Gastroesophageal sphincter (tissue), 4 donors: ENCODE measurements around the gene SLC6A9. TPM values are rescaled to one million over a fixed set of nuclear protein-coding genes. Genes with fewer than 3 reads are reported as not detected.

Source experiments
- ATAC-seq: fragments of 150-250 bp; one replicate; pipeline ENCODE4 v1.9.1; 2016; ENCODE audit warnings: mild to moderate bottlenecking, moderate library complexity
- H3K27ac ChIP-seq, 4 donors: fragments of 200-600 bp; sonication (generic) in 3 of 4; 1 replicate in 3 of 4; 2 replicates in 1 of 4; pipeline ENCODE4 v1.5.1; 2016 to 2019
- H3K27me3 ChIP-seq: fragments of 200-600 bp; sonication (generic); one replicate; pipeline ENCODE4 v1.5.1; 2019
- H3K36me3 ChIP-seq, 2 donors: fragments of 200-600 bp; sonication (generic); one replicate each; pipeline ENCODE4 v1.5.1; 2019; ENCODE audit warnings: control low read depth in 1 of 2
- H3K4me1 ChIP-seq, 3 donors: fragments of 200-600 bp; sonication (generic); 1 replicate in 2 of 3; 2 replicates in 1 of 3; pipeline ENCODE4 v1.5.1; 2016 to 2019; ENCODE audit warnings: control low read depth in 2 of 3
- H3K4me3 ChIP-seq, 2 donors: fragments of 200-600 bp; sonication (generic); one replicate each; pipeline ENCODE4 v1.5.1; 2019; ENCODE audit warnings: mild to moderate bottlenecking in 1 of 2, moderate library complexity in 1 of 2
- H3K9me3 ChIP-seq, 3 donors: fragments of 200-600 bp; sonication (generic); one replicate each; pipeline ENCODE4 v1.5.1; 2017 to 2019; ENCODE audit warnings: control low read depth in 2 of 3
- CTCF ChIP-seq, 4 experiments: fragments of 200-600 bp in 2 of 4; fragments of 450-650 bp in 2 of 4; sonication (generic) in 1 of 4; IDR thresholded peaks; one replicate each; pipeline ENCODE4 v1.5.1; 2017 to 2019; ENCODE audit warnings: antibody characterized with exemption in 4 of 4, mild to moderate bottlenecking in 2 of 4, moderate library complexity in 2 of 4
- EP300 ChIP-seq: sonication (generic); formaldehyde crosslinking; IDR thresholded peaks from one replicate; pipeline ENCODE4 v1.6.1; 2017; ENCODE audit warnings: antibody characterized with exemption, mild to moderate bottlenecking
- POLR2A ChIP-seq, 2 donors: fragments of 450-650 bp; IDR thresholded peaks; one replicate each; pipeline ENCODE4 v1.6.1; 2017; ENCODE audit warnings: antibody characterized with exemption in 2 of 2, mild to moderate bottlenecking in 2 of 2, moderate library complexity in 1 of 2
- POLR2AphosphoS5 ChIP-seq: sonication (generic); formaldehyde crosslinking; IDR thresholded peaks from one replicate; pipeline ENCODE4 v1.6.1; 2017; ENCODE audit warnings: antibody characterized with exemption
- WGBS, 2 donors: methylation state at CpG; one replicate each; pipeline ENCODE4 v1.1.5; 2018; ENCODE audit warnings: low coverage in 1 of 2; 5-methylcytosine and 5-hydroxymethylcytosine counted together
- total RNA-seq, 4 donors: library from RNA; depleted of rRNA; stranded (reverse); fragments of >200 nt; gene quantifications; one replicate each; pipeline ENCODE4 v1.1.0, GENCODE V29; 2016

Gene SLC6A9
- total RNA-seq, 4 donors from 2014 or later, result 1.8 to 14.2 (median 7.5) TPM

- Histone ChIP-seq H3K9me3 (no peaks in the 10 kb centered on the region), H3K27ac (no peak overlapping the region), H3K4me3 (no peak overlapping the region), H3K27me3 (no peaks in the 10 kb centered on the region), H3K36me3 (peaks cover 0 to 99% of the 10 kb centered on the region in 2 donors), H3K4me1 (no peaks in the 10 kb centered on the region)
- ATAC-seq, result no peak
- no peak for TF ChIP-seq POLR2A (IDR thresholded peaks at IDR 0.05)
- no peak for TF ChIP-seq EP300
- no peak for TF ChIP-seq POLR2AphosphoS5
- no peak for TF ChIP-seq CTCF (IDR thresholded peaks at IDR 0.05)
- 86% methylated on average over 8 of the region's 8 CpGs; no CpG with 5 or more reads in 1 of the 2 donors for WGBS, 2 donors
These were observed 70.5 kb downstream of the SLC6A9 start for GRCh38 chr1:43960798-43961197.

GRCh38 chr1:43958351-43959255 is 72.7 kb downstream of the SLC6A9 start:
- Histone ChIP-seq H3K27me3 (no peaks in the 10 kb centered on the region), H3K9me3 (no peaks in the 10 kb centered on the region), H3K4me1 (no peaks in the 10 kb centered on the region), H3K4me3 (no peak overlapping the region), H3K36me3 (peaks cover 0 to 77% of the 10 kb centered on the region in 2 donors), H3K27ac (no peak overlapping the region)
- ATAC-seq, result no peak
- TF ChIP-seq POLR2A (IDR thresholded peaks at IDR 0.05), result no peak
- no peak for TF ChIP-seq EP300
- TF ChIP-seq CTCF (IDR thresholded peaks at IDR 0.05), result no peak
- TF ChIP-seq POLR2AphosphoS5, result no peak
- 63 to 87% methylated on average over 6 to 7 of the region's 9 CpGs for WGBS, 2 donors

- Histone ChIP-seq H3K27ac (no peak overlapping the region), H3K27me3 (no peaks in the 10 kb centered on the region), H3K4me1 (no peaks in the 10 kb centered on the region), H3K9me3 (no peaks in the 10 kb centered on the region), H3K4me3 (no peak overlapping the region), H3K36me3 (peaks cover 0 to 66% of the 10 kb centered on the region in 2 donors)
- ATAC-seq, result no peak
- WGBS, 2 donors, result 85 to 89% methylated on average over 3 to 5 of the region's 7 CpGs
- TF ChIP-seq CTCF (IDR thresholded peaks at IDR 0.05) (no peak), EP300 (no peak), POLR2A (IDR thresholded peaks at IDR 0.05) (no peak), POLR2AphosphoS5 (no peak)
These were observed 73.7 kb downstream of the SLC6A9 start for GRCh38 chr1:43957407-43958040.

- 95 to 97% methylated on average over 4 to 6 of the region's 8 CpGs for WGBS, 2 donors
- Histone ChIP-seq H3K27me3 (no peaks in the 10 kb centered on the region), H3K4me1 (peaks cover 0 to 3% (median 0%) of the 10 kb centered on the region in 3 donors), H3K36me3 (peaks cover 0 to 55% of the 10 kb centered on the region in 2 donors), H3K9me3 (no peaks in the 10 kb centered on the region), H3K4me3 (no peak overlapping the region), H3K27ac (no peak overlapping the region)
- no peak for ATAC-seq
- no peak for TF ChIP-seq POLR2AphosphoS5
- TF ChIP-seq EP300, result no peak
- TF ChIP-seq CTCF (IDR thresholded peaks at IDR 0.05), result no peak
- TF ChIP-seq POLR2A (IDR thresholded peaks at IDR 0.05), result no peak
These were observed 75.0 kb downstream of the SLC6A9 start for GRCh38 chr1:43956234-43956633.
